Measurements from ENCODE around the gene STPG1.

The STPG1 gene

DNA sequence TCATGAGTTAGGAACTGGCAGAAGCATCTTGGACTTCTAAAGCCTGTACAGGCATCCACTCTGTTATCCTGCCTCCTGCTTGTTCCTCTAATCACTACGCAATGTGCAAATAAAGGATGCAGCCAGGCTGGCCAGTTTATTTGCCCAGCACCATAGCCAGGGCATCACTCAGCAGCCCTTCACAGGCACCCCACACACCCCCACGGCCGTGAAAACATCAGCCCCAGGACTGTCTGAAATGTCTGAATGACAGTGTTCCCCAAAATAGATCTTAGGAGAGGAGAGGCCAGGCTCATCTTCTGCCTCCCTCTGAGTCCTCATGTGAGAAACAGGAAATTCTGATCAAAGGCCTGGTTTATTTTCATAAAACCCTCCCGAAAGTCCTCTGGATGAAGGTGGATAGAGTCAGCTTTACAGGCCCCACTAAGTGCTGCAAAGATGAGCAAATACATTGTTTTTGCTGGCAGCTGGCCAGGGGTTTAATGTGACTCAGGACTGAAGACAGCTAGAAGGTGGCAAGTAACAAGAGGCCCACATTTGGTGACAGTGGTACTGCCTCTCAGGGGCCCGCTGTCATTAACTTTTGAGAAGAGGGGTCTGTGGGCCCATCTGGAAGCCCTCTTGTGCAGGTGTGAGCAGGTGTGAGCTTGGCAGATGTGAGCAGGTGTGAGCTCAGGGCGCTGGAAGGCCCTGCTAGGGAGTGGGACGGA lies 61.5 kb downstream of the STPG1 start:
- no peak for DNase-seq (ENCODE audit: low read depth)
- H3K4me3 ChIP-seq (ENCODE audit: low read depth, low read length), result no peak overlapping the region
- TF ChIP-seq, protein P1, sequence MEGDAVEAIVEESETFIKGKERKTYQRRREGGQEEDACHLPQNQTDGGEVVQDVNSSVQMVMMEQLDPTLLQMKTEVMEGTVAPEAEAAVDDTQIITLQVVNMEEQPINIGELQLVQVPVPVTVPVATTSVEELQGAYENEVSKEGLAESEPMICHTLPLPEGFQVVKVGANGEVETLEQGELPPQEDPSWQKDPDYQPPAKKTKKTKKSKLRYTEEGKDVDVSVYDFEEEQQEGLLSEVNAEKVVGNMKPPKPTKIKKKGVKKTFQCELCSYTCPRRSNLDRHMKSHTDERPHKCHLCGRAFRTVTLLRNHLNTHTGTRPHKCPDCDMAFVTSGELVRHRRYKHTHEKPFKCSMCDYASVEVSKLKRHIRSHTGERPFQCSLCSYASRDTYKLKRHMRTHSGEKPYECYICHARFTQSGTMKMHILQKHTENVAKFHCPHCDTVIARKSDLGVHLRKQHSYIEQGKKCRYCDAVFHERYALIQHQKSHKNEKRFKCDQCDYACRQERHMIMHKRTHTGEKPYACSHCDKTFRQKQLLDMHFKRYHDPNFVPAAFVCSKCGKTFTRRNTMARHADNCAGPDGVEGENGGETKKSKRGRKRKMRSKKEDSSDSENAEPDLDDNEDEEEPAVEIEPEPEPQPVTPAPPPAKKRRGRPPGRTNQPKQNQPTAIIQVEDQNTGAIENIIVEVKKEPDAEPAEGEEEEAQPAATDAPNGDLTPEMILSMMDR (IDR thresholded peaks at IDR 0.05; ENCODE audit: low read depth, low read length, missing control alignments), result no peak
- in situ Hi-C loops (cut with HindIII; ENCODE audit: low sequenced_read_pairs), result no loop called here

DNA sequence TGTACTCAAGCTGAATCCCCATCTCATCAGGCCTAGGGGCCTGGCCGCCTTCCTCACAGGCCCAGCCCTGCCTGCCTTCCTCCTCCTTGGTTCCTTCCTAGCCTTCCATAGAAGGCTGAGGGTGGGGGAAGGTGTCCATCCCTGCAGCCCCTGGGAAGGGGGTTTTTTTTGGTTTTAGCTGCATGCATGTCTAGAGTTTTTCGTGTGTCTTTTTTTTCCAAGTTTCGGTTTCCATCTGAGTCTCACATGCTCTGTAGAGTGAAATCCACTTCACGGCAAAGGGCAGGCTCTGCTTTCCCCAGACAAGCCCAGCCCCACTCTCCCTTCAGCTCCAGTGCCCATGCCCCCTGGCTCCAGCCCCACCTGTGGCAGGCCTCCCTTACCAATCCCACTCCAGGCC lies 62.3 kb downstream of the STPG1 start:
- H3K4me3 ChIP-seq (ENCODE audit: low read depth, low read length), result no peak overlapping the region
- DNase-seq (ENCODE audit: low read depth), result no peak
- TF ChIP-seq, protein P1 (IDR thresholded peaks at IDR 0.05; ENCODE audit: low read depth, low read length, missing control alignments), result no peak
- in situ Hi-C loops (cut with HindIII; ENCODE audit: low sequenced_read_pairs), result no loop called here

GRCh38 chr1:24349891-24350290 lies 63.7 kb downstream of the STPG1 start:
- in situ Hi-C loops (cut with HindIII; ENCODE audit: low sequenced_read_pairs), result no loop called here
- no peak overlapping the region for H3K4me3 ChIP-seq (ENCODE audit: low read depth, low read length)
- TF ChIP-seq, protein P1 (IDR thresholded peaks at IDR 0.05; ENCODE audit: low read depth, low read length, missing control alignments), result no peak
- DNase-seq (ENCODE audit: low read depth), result no peak

DNA sequence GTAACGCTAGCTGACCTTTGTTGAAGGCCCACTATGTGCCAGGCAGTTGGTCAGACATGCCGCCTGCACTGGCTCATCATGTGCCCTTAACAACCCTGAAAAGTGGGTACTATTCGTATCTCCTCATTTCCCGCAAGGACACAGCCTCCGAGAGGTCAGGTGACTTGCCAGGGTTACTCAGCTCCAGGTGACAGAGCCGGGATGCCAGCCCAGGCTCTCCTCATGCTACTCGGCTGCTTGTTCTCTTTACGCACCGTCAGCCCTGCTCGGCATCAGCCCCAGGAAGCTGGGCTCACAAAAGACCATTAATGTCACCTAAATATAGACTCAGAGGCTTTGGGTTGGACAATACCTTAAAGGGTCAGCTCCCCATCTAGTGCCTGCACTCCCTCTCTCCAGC lies 65.4 kb downstream of the STPG1 start:
- no peak overlapping the region for H3K4me3 ChIP-seq (ENCODE audit: low read depth, low read length)
- TF ChIP-seq, protein P1 (IDR thresholded peaks at IDR 0.05; ENCODE audit: low read depth, low read length, missing control alignments), result no peak
- in situ Hi-C loops (cut with HindIII; ENCODE audit: low sequenced_read_pairs), result no loop called here
- DNase-seq (ENCODE audit: low read depth), result no peak

DNA sequence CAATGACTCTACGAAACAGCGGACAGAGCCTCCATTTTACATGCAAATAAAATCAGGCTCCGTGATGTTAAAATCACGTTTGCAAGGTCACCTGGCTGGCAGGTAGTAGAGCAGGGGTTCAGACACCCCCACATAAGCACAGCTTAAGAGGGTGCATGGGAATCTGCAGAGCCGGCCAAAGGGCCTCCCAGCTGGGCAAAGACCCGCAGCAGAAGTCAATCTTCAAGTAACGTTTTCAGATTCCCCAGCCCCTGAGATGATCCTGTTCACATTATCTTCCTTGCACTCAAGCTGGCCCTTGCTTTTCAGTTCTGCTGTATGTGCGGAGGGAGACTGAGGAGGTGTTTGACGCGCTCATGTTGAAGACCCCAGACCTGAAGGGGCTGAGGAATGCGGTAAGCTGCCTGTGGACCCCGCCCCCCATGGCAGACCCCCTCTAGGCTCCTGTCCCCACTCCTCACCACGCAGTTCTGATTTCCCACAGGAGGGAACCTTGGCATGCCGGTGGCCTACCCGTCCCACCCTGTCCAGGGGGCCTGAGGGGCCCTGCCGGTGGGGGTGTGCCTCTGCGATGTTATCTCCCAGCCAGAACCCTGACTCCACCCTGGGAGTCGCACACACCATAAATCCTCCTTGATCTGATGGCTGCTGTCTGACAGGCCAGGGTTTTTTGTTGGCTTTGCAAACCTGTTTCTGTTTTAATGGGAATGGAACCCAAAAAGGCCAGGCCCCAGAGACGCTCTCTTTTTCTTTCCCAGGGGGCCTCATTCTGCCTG lies 66.2 kb downstream of the STPG1 start:
- in situ Hi-C loops (cut with HindIII; ENCODE audit: low sequenced_read_pairs), result no loop called here
- TF ChIP-seq, protein P1 (IDR thresholded peaks at IDR 0.05; ENCODE audit: low read depth, low read length, missing control alignments), result no peak

DNA sequence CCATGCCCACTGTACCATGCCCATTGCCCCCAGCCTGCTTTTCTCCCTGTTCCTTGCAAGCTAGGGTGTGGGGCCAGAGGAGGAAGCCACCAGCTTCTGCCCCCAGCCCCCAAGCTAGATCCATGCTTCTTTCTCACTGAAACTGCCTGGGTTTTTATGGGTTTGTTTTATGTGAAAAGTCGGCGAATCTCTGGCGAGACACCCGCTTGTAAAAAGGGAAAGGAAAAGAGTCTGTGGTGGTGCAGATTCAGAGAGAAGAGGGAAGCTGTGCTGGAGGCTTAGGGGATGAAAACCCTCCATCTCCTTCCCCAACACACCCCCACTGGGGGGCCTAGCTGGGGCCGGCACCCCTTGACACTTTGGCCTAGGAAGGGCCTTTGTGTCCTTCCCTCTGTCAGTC lies 68.2 kb downstream of the STPG1 start:
- no peak for DNase-seq (ENCODE audit: low read depth)
- no peak overlapping the region for H3K4me3 ChIP-seq (ENCODE audit: low read depth, low read length)
- TF ChIP-seq, protein P1 (IDR thresholded peaks at IDR 0.05; ENCODE audit: low read depth, low read length, missing control alignments), result no peak
- in situ Hi-C loops (cut with HindIII; ENCODE audit: low sequenced_read_pairs), result no loop called here

More for the DNA sequence above, 66.2 kb downstream of the STPG1 start:
- no peak overlapping the region for H3K4me3 ChIP-seq (ENCODE audit: low read depth, low read length)
- DNase-seq (ENCODE audit: low read depth), result no peak
